Stimulated activated CD4-positive, alpha-beta T cell treated with anti-CD3 and anti-CD28 coated beads, Interleukin-4, amount 100 ng/mL, for 48 hours (primary cell): ENCODE measurements around the gene ADAMTS18.

ENCODE experiments used
- DNase-seq, 2 donors: peaks; one replicate each; pipeline ENCODE4 v3.0.0-alpha.2; 2020; ENCODE audit warnings: low read depth in 2 of 2

Gene ADAMTS18

DNA sequence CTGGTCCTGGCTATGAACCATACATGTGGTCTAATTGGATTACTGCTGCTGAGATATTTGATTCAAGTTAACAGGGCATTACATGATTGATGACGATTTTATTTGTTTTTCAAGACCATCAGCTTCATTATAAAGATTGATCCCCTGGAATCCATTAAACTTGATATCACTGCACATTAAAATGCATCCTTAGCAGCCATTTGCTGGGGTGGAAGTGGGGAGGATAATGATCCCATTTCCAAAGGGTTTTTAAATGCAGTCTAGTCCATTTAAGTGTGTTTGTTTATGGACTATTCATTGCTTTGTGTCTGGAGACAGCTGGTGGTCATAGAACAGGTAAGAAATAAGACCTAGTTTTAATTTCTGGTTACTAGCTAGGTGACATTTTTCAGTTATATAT is 40.9 kb downstream of the ADAMTS18 start:
- DNase-seq = no peak

DNA sequence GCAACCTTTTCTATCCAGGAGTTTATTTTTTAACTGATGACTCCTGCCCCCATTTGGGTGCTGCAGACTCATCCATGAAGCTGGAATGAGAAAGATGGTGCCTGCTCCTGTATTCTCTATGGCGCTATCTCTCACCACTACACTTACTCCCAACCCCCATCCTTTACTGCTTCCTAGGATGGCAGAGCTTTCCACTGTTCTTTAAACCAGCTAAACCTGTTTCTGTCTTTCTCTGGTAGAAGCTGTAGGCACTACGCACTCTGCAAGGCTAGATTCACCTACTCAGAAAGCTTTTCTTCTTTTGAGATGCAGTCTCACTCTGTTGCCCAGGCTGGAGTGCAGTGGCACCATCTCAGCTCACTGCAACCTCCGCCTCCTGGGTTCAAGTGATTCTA is 47.0 kb downstream of the ADAMTS18 start:
- DNase-seq = no peak

DNA sequence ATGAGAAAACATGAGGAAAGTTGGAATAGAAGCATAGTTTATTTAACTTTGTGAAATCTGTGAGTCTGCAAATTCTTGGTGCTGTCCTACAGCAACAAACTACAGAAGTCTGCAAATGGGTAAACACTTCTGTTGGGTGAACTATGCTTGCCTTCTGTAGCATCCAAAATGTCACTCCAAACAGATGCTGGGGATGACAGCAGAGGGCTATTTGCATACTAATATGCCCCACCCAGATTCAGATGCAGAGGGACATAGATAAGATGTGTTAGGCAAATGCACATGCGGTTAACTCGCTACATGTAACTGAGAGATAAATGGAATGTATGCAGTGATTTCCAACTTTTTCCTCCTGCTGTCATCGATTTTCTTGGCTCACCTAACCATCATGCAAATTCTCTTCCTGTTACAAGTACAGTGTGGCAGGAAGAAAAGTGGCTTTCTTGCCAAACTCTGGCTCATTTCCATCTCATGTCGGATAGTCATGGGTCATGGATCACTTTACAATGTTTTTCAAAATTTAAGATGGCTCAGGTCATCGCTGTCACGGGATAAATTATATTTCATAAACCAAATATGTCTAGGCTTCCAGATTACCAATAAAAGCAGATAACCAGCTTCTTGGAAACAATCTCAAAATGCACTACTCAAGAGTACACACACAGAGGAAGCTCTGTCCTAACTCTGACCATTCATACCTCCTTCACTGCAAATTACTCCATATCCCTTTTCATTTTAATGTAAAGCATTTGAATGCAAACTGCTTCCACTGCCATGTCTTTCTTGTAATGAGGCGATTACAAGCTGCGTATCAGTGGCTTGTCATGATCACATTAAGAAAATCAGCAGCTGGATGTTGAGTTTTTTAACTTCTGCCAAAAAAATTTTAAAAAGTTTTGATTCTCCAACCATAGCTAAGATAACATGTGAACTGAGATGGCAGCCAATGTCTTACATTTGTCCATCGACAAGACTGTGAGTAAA is 47.7 kb downstream of the ADAMTS18 start:
- DNase-seq = no peak

DNA sequence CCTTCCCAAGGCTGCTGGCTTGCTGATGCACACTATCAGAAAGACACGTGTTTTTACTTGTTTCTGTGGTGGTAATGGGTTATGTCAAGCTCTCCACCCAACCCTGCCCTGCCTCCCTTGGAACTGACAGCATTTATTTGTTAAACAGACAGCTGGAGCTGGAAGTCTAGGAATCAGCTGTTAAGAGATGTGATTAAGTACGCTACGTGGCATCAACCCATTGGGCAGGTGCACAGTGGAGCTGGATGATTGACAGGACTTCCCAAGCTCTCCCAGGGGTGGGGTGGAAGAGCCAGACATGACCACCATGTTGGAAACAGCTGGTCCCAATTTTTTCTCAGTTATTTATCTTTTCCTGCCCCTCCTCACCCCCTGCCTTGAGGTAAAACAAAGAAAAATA is 49.4 kb downstream of the ADAMTS18 start:
- no peak for DNase-seq

- no peak for DNase-seq
These were observed 51.1 kb downstream of the ADAMTS18 start for GRCh38 chr16:77383606-77384187.

DNA sequence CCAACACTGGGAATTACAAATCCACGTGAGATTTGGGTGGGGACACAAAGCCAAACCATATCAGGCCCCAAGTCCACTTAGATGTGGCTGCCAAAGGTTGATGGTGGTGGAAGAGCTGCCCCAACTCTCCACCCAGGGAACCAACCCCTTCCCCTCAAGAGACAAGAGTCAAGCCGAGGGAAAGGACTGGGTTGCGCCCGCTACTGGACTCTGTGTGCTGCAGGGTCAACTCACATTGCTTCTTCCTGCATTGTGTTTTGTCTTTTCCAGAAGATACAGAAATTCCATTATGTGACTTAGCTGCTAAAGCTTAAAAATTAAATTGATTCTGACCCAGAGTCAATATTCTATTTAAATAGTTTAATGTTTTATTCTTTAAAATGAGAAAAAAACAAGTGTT is 58.5 kb downstream of the ADAMTS18 start:
- DNase-seq = peak in 1 of 2 donors; percentile 23

- DNase-seq = no peak
These were observed 59.4 kb downstream of the ADAMTS18 start for GRCh38 chr16:77375396-77375795.

GRCh38 chr16:77374384-77374783 is 60.5 kb downstream of the ADAMTS18 start:
- DNase-seq = no peak

- DNase-seq = no peak
These were observed 61.1 kb downstream of the ADAMTS18 start for GRCh38 chr16:77373726-77374125.

DNA sequence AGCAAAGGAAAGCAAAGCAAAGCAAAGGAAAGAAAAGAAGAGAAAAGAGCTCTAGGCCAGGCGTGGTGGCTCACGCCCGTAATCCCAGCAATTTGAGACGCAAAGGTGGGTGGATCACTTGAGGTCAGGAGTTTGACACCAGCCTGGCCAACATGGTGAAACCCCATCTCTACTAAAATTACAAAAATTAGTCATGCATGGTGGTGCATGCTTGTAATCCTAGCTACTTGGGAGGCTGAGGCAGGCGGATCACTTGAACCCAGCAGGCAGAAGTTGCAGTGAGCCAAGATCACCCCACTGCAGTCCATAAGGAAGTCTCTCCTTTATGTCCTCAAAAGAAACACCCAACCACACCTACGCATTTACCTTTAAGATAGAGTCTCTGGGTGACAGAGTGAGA is 70.1 kb downstream of the ADAMTS18 start:
- DNase-seq = no peak

- DNase-seq = no peak
These were observed 75.8 kb downstream of the ADAMTS18 start for GRCh38 chr16:77359065-77359502.

- no peak for DNase-seq
These were observed 81.1 kb downstream of the ADAMTS18 start for GRCh38 chr16:77353587-77354263.

- no peak for DNase-seq
These were observed 90.5 kb downstream of the ADAMTS18 start for GRCh38 chr16:77344341-77344740.

DNA sequence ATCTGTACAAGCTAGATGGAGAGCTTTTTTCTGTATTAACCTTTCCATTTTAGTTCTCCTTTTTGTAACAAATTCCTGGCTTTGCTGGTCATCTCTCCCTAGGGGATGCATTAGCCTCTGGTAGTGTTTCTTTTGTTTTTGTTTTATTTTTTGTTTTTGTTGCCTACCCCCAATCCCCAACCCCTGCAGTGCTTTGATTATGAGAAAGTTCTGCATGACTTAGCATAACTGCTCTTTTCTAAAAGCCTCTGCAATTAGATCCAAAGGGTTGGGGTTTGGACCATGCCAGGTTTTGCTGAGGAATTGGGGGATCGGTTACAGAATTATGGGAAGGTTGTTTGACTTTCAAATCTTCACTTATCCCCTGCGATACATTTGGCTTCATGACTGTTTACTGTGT is 98.2 kb downstream of the ADAMTS18 start:
- DNase-seq = no peak

GRCh38 chr16:77335652-77336234 is 99.1 kb downstream of the ADAMTS18 start:
- DNase-seq = no peak

- DNase-seq = no peak
These were observed 102.0 kb downstream of the ADAMTS18 start for GRCh38 chr16:77332792-77333191.

DNA sequence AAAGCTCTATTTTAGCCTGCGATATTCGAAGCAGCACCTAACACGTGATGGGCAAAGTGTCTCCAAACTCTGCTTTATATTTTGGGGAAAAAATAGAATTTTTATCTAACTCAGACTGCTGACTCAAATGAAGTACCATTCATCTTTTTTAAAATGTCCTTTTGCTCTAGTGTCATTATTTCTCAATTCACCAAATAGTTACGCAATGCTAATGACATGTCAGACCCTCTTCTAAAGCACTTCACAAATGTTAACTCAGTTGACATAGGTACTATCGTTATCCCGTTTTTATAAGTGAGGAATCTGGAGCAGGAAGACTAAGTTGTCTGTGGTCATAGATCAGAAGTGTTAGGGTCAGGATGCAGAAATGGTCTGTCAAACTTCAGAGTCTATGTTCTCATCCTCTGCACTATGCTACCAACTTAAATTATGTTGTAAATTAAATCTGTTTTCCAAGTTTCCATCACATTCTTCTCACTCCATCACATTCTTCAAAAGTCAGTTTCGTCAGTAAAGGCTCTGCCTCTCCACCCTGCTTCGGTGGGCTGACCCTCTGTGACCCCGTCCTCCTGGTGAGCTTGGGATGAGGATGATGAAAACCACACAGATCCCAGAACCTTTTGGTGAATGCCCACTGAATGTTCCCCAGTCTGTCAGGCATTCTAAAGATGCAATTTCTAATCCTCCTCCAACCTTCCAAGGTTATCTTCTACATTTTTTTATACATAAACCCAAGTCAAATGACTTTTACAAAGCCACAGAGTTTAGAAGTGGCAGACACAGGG is 102.8 kb downstream of the ADAMTS18 start:
- no peak for DNase-seq

GRCh38 chr16:77331043-77331442 is 103.8 kb downstream of the ADAMTS18 start:
- no peak for DNase-seq

DNA sequence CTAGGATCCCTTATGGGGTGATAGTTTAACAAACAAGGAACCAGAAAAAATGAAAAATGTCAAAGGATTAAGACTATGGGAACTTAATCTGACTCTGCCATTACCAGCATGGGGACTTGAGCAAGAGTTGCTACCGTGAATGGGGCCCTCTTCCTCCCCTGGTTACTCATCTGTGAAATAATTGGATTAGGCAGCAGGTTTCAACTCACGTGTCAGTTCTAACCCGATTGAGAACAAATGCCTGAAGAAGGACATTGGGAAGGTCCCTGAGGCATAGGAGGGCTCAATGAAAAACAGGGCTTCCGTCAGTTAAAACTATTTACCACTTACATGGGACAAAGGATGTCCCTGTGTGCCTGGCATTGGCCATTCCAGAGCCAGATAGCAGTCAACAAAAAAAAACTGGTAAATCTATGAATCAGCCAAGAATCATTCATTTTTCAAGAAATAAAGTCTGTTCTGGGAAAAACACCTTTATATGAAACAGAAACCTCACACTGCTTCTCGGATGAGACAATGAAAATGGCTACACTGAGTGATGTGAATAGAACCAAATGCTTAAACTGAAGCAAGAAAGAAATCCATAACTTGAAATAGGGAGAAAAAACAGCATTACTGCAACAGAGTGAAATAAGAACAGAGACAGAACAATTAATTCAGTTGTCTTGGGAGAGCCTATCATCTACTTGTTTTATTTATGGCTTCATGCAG is 104.3 kb downstream of the ADAMTS18 start:
- DNase-seq = no peak

- no peak for DNase-seq
These were observed 106.1 kb downstream of the ADAMTS18 start for GRCh38 chr16:77328768-77329167.

GRCh38 chr16:77328274-77328673 is 106.6 kb downstream of the ADAMTS18 start:
- DNase-seq = no peak
